Right ventricle myocardium inferior (tissue), 1 donor: Measurements from ENCODE around the gene ITGAD. TPM values are rescaled to one million over a fixed set of nuclear protein-coding genes. Genes with fewer than 3 reads are reported as not detected.

Experiments
- ATAC-seq: fragments of 200-7000 bp; cut with Tn5 transposase; one replicate; pipeline ENCODE4 v1.9.1; 2020; ENCODE audit warnings: mild to moderate bottlenecking, moderate library complexity
- DNase-seq: peaks from one replicate; pipeline ENCODE4 v3.0.0; 2021; ENCODE audit errors: missing footprints
- intact Hi-C: fragments of 100-400 bp; cut with DNase I; formaldehyde crosslinking; loops from one replicate; pipeline ENCODE4 v1.11.0; 2022
- total RNA-seq: library from RNA; stranded (reverse); fragmentation: NEBNext Ultra II Directional; extraction: Animal tissue kit (Norgen Biotek cat#: 25700); gene quantifications from one replicate; pipeline ENCODE4 v1.2.1, GENCODE V29; 2021
- donor health status: DM: no; HTN: yes; CAD: no; lungs with severe emphysema.

The ITGAD gene
- total RNA-seq, 1 donor from 2014 or later: 0.11 TPM

- intact Hi-C loops: loop anchor here (5.0 kb wide), 1 partner anchor 45 kb away; the partner anchor contains the start of gene RUSF1
- no peak for ATAC-seq
Observed at GRCh38 chr16:31461921-31462804, 69.0 kb downstream of the ITGAD start.

GRCh38 chr16:31464348-31464769 lies 71.2 kb downstream of the ITGAD start:
- DNase-seq (no peak), ATAC-seq (no peak)
- intact Hi-C loops: loop anchor here (5.0 kb wide), 1 partner anchor 43 kb away; the partner anchor contains the start of gene RUSF1

More at GRCh38 chr16:31461921-31462804, 69.0 kb downstream of the ITGAD start:
- no peak for DNase-seq

GRCh38 chr16:31464781-31465260 lies 71.7 kb downstream of the ITGAD start:
- intact Hi-C loops: loop anchor here (5.0 kb wide), 1 partner anchor 42 kb away; the partner anchor contains the start of gene RUSF1
- DNase-seq: no peak
- ATAC-seq: no peak

DNA sequence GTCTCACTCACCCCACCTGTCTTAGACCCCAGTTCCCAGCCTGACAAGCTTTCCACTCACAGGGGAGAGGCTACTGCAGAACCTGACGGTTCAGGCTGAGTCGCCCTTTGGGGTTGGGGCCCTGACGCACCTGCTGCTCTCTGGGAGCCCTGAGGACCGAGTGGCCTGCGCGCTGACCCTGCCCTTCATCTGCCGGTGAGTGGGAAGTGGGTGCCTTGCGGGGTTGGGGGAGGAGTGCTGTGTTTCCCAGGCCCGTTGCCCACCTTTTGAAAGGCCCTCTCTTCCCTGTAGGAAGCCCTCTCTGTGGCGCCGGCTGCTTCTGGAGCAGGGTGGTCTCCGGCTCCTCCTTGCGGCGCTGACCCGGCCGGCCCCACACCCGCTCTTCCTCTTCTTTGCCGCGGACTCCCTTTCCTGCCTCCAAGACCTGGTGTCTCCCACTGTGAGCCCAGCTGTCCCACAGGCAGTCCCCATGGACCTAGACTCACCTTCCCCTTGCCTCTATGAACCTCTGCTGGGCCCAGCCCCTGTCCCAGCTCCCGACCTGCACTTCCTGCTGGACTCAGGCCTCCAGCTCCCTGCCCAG lies 72.7 kb downstream of the ITGAD start:
- intact Hi-C loops: no loop called here
- ATAC-seq (no peak), DNase-seq (no peak)

DNA sequence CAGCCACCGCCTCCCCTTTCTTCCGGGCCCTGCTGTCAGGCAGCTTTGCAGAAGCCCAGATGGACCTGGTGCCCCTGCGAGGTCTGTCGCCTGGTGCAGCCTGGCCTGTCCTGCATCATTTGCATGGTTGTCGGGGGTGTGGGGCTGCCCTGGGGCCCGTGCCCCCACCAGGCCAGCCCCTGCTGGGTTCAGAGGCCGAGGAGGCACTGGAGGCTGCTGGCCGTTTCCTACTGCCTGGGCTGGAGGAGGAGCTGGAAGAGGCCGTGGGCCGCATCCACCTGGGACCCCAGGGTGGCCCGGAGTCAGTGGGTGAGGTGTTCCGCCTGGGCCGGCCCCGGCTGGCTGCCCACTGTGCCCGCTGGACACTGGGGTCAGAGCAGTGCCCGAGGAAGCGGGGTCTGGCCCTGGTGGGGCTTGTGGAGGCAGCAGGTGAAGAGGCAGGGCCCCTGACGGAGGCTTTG lies 73.3 kb downstream of the ITGAD start:
- intact Hi-C loops: no loop called here
- DNase-seq (no peak), ATAC-seq (no peak)

GRCh38 chr16:31467151-31467773 lies 74.1 kb downstream of the ITGAD start:
- DNase-seq (no peak), ATAC-seq (no peak)
- intact Hi-C loops: no loop called here

DNA sequence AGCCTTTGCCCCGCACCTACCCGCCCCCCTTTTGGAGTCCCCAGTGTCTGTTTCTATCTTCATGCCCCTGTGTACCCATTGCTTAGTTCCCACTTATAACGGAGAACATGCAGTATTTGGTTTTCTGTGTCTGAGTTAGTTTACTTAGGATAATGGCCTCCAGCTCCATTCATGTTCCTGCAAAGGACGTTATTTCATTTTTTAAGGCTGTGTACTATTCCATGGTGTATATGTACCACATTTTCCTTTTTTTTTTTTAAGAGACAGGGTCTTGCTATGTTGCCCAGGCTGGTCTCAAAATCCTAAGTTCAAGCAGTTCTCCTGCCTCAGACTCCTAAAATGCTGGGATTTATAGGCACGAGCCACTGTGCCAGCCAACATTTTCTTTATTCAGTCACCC lies 74.7 kb downstream of the ITGAD start:
- ATAC-seq (no peak), DNase-seq (no peak)
- intact Hi-C loops: no loop called here

- no peak for DNase-seq
Observed at GRCh38 chr16:31470615-31471014, 77.5 kb downstream of the ITGAD start.

DNA sequence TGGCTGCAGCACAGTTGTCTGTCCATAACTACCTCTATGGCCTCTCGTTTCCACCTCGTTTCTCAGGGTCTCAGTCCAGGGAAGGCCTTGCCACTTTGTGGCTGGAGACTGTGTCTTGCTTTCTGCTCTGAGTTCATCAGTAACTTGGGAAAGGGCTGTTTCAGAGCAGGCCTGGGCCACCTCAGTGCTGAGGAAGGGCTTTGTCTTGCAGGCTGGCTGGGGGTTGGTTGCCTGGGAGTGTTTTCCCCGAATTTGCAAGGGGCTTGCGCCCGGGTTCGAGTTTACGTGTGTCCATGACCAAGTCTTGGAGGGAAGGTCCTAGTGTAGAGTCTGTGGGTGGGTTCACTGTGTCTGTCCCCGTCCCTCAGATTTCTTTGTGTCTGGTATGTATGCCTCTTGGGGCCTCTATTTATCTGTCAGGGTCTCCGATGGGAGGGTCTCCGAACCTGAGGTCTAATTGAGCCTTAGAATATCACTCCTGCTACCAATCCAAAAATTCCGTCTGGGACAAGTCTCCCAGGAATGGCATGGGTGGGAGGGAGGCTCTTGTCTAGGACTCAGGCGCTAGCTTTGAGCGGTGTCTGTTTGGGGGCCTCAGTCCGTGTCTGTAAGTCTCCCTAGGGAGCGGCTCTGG lies 78.2 kb downstream of the ITGAD start:
- no peak for ATAC-seq
- intact Hi-C loops: loop anchor here (10.0 kb wide), 1 partner anchor 243 kb away; a partner anchor contains a TSS
- DNase-seq: no peak

More at GRCh38 chr16:31470615-31471014, 77.5 kb downstream of the ITGAD start:
- intact Hi-C loops: loop anchor here (10.0 kb wide), 1 partner anchor 244 kb away; a partner anchor contains a TSS
- no peak for ATAC-seq

DNA sequence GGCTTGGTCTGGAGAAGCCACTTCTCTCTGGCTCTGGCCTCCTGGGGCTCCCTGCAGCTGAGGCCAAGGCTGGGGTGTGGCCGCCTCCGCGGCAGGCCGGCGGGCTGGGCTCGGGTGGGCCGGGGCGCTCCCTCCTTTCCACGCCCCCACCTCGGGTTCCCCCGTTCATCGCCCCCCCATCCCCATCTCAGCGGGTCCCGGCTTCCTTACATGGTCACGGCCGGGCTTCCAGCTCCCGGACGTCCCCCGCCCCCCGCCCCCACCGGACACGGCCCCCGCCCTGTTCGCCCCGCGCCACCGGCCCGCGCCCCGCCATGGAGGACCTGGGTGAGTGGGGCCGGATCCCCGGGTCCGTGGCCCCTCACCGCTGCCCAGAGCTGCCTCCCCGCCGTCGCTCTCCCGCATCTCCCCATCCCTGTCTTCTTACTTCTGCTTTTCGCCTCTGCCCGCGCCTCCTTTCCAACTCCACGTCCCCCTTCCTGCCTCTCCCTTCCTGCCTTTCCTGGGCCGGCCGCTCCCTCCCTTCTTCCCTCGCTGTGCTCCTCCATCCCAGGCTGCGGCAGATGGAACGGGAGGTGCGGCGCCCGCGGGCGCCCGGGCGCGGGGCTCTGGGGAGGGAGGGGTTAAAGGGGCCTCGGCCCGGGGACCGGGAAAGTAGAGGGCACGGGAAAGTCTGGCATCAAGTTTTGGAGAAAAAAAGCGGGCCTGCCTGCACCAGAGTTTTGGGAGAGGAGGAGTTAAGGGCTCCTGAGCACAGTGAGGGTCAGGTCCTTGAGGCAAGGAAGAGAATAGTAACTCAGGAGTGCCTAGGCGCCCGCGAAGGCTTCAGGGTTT lies 79.0 kb downstream of the ITGAD start, which contains the start of gene TGFB1I1:
TGFB1I1 (plus strand) TSS at position 278 of the 834 bp plus-strand sequence; CDS start at position 315, 37 bp downstream.
- intact Hi-C loops: loop anchor here (10.0 kb wide), 1 partner anchor 243 kb away; a partner anchor contains a TSS
- no peak for DNase-seq
- peak; percentile 77 for ATAC-seq

- ATAC-seq (peak; percentile 87), DNase-seq (peak; percentile 88)
- intact Hi-C loops: loop anchor here (10.0 kb wide), 1 partner anchor 242 kb away; a partner anchor contains a TSS
Observed at GRCh38 chr16:31472709-31473203, 79.6 kb downstream of the ITGAD start.

- intact Hi-C loops: loop anchor here (10.0 kb wide), 1 partner anchor 241 kb away; a partner anchor contains a TSS
- ATAC-seq (no peak), DNase-seq (no peak)
Observed at GRCh38 chr16:31473264-31473984, 80.3 kb downstream of the ITGAD start.

DNA sequence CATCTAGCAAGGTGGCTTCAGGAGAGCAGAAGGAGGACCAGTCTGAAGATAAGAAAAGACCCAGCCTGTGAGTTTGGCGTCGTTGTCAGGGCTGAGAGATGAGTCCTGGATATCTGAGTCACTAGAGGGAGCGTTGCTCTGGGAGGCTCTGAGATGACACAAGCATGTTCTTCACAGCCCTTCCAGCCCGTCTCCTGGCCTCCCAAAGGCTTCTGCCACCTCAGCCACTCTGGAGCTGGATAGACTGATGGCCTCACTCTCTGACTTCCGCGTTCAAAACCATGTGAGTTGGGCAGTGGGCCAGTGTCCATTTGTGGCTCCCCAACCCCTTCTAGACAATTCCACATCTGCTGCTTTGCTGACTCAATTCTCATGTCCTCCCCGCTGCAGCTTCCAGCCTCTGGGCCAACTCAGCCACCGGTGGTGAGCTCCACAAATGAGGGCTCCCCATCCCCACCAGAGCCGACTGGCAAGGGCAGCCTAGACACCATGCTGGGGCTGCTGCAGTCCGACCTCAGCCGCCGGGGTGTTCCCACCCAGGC lies 81.1 kb downstream of the ITGAD start:
- intact Hi-C loops: loop anchor here (10.0 kb wide), 1 partner anchor 241 kb away; a partner anchor contains a TSS
- ATAC-seq: no peak
- DNase-seq: no peak

GRCh38 chr16:31474773-31475738 lies 81.9 kb downstream of the ITGAD start:
- no peak for ATAC-seq
- no peak for DNase-seq
- intact Hi-C loops: loop anchor here (10.0 kb wide), 1 partner anchor 240 kb away; a partner anchor contains a TSS

DNA sequence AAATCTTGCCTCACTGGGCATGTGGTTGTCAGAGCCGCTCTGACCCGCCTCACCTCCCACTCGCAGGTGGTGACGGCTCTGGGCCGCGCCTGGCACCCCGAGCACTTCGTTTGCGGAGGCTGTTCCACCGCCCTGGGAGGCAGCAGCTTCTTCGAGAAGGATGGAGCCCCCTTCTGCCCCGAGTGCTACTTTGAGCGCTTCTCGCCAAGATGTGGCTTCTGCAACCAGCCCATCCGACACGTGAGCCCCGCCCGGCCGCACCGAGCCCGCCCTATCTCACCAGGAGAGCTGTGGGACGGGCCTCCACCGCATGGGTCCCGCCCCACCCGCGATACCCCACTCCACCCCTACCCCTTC lies 82.8 kb downstream of the ITGAD start:
- ATAC-seq (no peak), DNase-seq (no peak)
- intact Hi-C loops: loop anchor here (10.0 kb wide), 1 partner anchor 239 kb away; a partner anchor contains a TSS
